Activated CD4-positive, alpha-beta T cell treated with anti-CD3 and anti-CD28 coated beads, Interleukin-2, amount 10 ng/mL, durations not matched to agents 24 days and 14 days (primary cell): Measurements from ENCODE around the gene ARL8B. TPM values are rescaled to one million over a fixed set of nuclear protein-coding genes. Genes with fewer than 3 reads are reported as not detected.

Experiments used
- DNase-seq: peaks from one replicate; pipeline ENCODE4 v3.0.0; 2022
- H3K27ac Mint-ChIP-seq: one replicate; pipeline ENCODE4 v1.8.0; 2022; ENCODE audit warnings: mild to moderate bottlenecking, mixed read lengths
- H3K27me3 Mint-ChIP-seq: one replicate; pipeline ENCODE4 v1.8.0; 2022; ENCODE audit warnings: mixed read lengths
- H3K36me3 Mint-ChIP-seq: one replicate; pipeline ENCODE4 v1.8.0; 2022; ENCODE audit warnings: low read depth, mild to moderate bottlenecking, mixed read lengths
- H3K4me1 Mint-ChIP-seq: one replicate; pipeline ENCODE4 v1.8.0; 2021; ENCODE audit warnings: mixed read lengths
- H3K4me3 Mint-ChIP-seq: one replicate; pipeline ENCODE4 v1.8.0; 2022; ENCODE audit warnings: mild to moderate bottlenecking, moderate library complexity, mixed read lengths
- H3K9me3 Mint-ChIP-seq: one replicate; pipeline ENCODE4 v1.8.0; 2021; ENCODE audit warnings: mixed read lengths
- intact Hi-C: fragments of 100-400 bp; cut with micrococcal nuclease; formaldehyde crosslinking; loops from one replicate; pipeline ENCODE4 v1.15.1; 2023
- total RNA-seq: library from RNA; stranded (reverse); gene quantifications from 2 replicates; pipeline ENCODE4 v1.2.3, GENCODE V29; 2022

The ARL8B gene
- total RNA-seq, 1 donor from 2014 or later = 50.4 TPM

DNA sequence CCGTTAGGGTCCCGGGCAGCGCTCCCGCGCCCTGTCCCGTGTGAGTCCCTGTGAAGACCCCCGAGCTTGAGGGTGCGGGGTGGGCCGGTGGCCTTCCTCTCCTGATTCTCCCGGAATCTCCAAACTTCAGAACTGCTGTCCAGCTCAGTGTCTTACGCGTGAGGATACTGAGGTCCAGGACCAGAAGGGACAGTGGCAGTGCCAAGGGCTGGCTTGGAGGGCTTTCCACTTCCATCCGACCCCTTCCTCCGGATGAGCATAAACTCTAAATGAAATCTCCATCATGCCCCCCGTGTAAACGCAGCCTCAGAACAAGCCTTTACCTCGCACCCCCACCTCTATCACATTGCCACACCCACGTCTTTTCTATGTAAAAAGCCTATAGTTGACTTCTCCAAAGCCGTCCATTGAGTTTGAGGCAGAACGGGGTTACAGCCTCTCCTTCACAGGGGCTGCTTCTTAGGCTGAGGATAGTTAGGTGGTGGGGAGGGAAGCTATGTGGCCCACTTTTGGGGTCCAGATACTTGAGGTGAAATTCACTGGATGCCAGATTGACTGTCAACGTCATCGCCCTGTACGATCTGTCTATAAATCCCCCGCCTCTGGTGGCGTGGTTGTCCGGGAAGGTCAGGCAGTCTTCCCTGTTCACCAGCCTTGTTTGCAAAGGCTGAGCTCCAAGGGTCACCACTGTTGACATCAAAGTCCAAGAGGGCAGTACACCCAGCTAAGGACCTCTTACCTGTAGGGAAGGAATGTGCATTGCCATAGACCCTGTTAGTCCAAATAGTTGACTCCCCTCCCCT is 66.5 kb downstream of the ARL8B start:
- H3K27ac Mint-ChIP-seq = peak overlapping the region; percentile 96
- peaks cover 44% of the 10 kb centered on the region for H3K36me3 Mint-ChIP-seq
- intact Hi-C loops = loop anchor here (1.0 to 5.0 kb wide), 4 partner anchors 9 to 886 kb away; partner anchors contain the start of genes ITPR1 and SETMAR

DNA sequence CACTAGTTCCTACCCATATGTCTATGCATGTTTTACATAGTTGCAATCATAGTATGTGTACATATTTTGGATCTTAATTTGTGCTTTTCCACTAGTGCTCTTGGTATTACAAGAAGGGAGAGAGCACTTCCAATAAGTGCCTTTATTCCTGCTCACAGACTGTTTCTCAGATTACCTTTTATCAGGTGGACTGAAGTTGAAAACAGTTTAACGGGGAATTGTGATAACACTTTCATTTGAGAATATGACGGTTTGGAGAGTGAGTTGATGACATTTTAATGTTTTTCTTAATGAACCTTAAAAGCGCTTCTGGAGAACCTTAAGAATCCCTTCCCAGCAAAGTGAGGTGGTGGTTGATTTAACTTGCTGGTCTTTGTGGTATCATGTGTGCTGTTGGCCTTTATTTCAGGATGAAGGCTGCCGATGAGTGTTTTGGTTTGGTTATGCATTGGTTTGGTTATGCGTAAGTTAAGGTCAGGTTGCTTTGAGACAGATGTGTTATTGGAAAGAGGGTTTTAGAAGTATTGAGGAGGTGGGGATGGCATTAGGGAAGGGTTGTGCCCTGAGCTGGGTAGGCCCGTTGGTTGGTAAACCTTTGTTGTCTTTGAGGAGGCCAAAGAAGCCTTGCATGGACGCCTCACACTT is 68.2 kb downstream of the ARL8B start:
- peak overlapping the region; percentile 99 for H3K4me3 Mint-ChIP-seq
- peaks cover 55% of the 10 kb centered on the region for H3K4me1 Mint-ChIP-seq
- DNase-seq = peak; percentile 75
- no peaks in the 10 kb centered on the region for H3K27me3 Mint-ChIP-seq
- peak overlapping the region; percentile 92 for H3K27ac Mint-ChIP-seq
- peaks cover 3% of the 10 kb centered on the region for H3K9me3 Mint-ChIP-seq
- H3K36me3 Mint-ChIP-seq = peaks cover 52% of the 10 kb centered on the region
- intact Hi-C loops = loop anchor here (5.0 kb wide), 2 partner anchors 358 to 468 kb away; no protein-coding TSS in a partner anchor

More for the DNA sequence above, 66.5 kb downstream of the ARL8B start:
- Mint-ChIP-seq H3K27me3 (no peaks in the 10 kb centered on the region), H3K4me1 (peaks cover 38% of the 10 kb centered on the region), H3K4me3 (peak overlapping the region; percentile 99), H3K9me3 (peaks cover 3% of the 10 kb centered on the region)
- DNase-seq = peak; percentile 86

DNA sequence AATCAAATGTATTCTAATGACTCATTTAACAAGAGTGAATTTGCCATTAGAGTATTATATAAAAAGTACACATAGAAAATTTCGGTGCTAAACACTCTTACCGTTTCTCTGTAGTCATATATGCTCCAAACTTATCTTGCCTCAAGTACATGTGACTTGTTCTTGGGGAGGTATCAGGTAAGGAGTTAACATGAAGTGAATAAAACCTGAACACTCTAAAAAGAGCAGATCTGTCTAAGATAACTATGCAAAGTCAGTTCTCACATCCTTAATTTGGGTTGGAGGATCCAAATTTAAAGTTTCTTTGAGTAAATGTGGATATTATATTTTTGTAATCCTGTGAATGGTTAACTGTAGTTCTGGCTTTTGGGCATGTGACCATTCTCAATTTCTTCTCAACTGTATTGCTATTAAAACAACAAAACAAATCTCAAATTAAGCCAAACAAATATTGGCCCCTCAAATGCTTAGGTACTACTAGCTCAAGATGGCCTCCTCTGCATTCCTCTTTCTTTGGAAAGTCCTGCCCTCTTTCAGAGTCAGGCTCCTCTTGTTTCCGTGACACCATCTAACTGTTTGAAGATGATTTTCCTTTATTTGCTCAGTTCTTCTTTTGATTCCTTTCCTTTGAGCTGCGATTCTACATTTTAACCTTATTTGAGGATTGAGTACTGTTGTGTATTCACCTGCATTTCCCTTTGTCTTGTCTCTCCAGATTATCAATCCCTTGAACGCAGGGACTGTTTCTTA is 69.6 kb downstream of the ARL8B start:
- peak; percentile 65 for DNase-seq
- Mint-ChIP-seq H3K27me3 (no peaks in the 10 kb centered on the region), H3K9me3 (peaks cover 3% of the 10 kb centered on the region), H3K4me1 (peaks cover 60% of the 10 kb centered on the region), H3K4me3 (peak overlapping the region; percentile 76), H3K27ac (peak overlapping the region; percentile 94), H3K36me3 (peaks cover 64% of the 10 kb centered on the region)
- intact Hi-C loops = loop anchor here (5.0 kb wide), 2 partner anchors 359 to 469 kb away; no protein-coding TSS in a partner anchor

DNA sequence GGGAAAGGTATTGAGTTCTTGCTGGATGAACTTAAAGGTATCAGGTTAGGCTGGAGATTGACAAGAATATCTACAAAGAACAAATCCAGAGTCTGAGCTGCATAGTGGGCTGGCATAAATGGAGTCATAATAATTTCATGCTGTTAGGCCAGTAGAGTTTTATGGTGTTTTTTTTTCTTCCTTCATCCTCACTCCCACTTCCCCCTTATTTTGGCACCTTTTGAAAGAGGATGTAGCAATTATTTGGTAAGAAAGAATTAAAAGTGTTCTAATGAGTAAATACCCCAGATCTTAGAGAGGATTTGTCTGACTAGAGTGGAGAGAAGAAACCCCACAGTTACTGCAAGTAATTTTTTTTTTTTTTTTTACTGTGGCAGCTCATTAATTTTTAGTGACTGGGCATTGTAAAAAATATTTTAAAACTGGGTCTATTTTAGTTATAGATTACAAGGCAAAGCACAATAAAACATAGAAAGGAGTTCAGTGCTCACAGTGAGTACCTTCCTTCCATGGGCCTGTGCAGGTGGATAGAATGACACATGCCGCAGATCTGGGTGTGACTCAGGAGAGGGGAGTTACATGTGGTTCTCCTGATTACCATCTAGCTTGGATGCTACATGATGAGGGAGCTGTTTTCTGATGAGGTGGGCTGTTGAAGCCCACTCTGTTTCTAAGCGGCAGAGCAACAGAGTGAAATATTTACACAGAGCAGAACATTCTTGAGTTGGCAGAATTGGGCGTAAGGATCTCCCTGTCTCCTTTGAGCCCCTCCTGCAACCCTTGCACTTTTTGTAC is 70.7 kb downstream of the ARL8B start:
- peak; percentile 74 for DNase-seq
- no peaks in the 10 kb centered on the region for H3K27me3 Mint-ChIP-seq
- intact Hi-C loops = loop anchor here (5.0 kb wide), 2 partner anchors 360 to 470 kb away; no protein-coding TSS in a partner anchor
- H3K4me3 Mint-ChIP-seq = peak overlapping the region; percentile 76
- peak overlapping the region; percentile 94 for H3K27ac Mint-ChIP-seq
- peaks cover 3% of the 10 kb centered on the region for H3K9me3 Mint-ChIP-seq
- peaks cover 67% of the 10 kb centered on the region for H3K4me1 Mint-ChIP-seq
- peaks cover 74% of the 10 kb centered on the region for H3K36me3 Mint-ChIP-seq

DNA sequence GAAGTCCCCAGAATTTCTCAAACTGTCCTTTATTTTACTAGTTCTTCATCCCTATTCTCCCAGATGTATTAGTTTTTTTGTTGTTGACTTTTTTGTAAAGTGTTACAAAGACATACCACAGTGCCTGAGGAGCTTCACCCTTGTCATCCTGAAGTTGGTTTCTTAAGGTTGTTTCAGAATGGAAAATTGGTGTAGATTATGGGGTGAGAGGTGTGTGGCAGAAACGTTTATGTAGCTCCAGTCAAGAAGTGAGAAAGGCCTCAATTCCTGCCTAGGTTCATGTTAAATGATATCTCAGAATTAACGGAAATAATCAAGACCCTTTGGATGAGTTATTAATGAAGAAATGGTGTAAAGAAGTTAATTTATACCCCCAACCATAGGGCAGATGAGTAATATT is 72.2 kb downstream of the ARL8B start:
- Mint-ChIP-seq H3K9me3 (peaks cover 3% of the 10 kb centered on the region), H3K27ac (peak overlapping the region; percentile 94), H3K4me1 (peaks cover 83% of the 10 kb centered on the region), H3K27me3 (no peaks in the 10 kb centered on the region), H3K36me3 (peaks cover 76% of the 10 kb centered on the region), H3K4me3 (peak overlapping the region; percentile 79)
- peak; percentile 61 for DNase-seq
- intact Hi-C loops = loop anchor here (5.0 kb wide), 2 partner anchors 362 to 472 kb away; no protein-coding TSS in a partner anchor

GRCh38 chr3:5194801-5195509 is 72.9 kb downstream of the ARL8B start:
- H3K27ac Mint-ChIP-seq = peak overlapping the region; percentile 94
- H3K9me3 Mint-ChIP-seq = peaks cover 3% of the 10 kb centered on the region
- peak overlapping the region; percentile 79 for H3K4me3 Mint-ChIP-seq
- H3K36me3 Mint-ChIP-seq = peaks cover 77% of the 10 kb centered on the region
- H3K4me1 Mint-ChIP-seq = peaks cover 87% of the 10 kb centered on the region
- peak; percentile 85 for DNase-seq
- intact Hi-C loops = loop anchor here (5.0 kb wide), 5 partner anchors 288 to 808 kb away; no protein-coding TSS in a partner anchor
- H3K27me3 Mint-ChIP-seq = no peaks in the 10 kb centered on the region

- Mint-ChIP-seq H3K27me3 (no peaks in the 10 kb centered on the region), H3K27ac (peak overlapping the region; percentile 94), H3K36me3 (peaks cover 76% of the 10 kb centered on the region), H3K4me1 (peaks cover 85% of the 10 kb centered on the region), H3K4me3 (peak overlapping the region; percentile 79), H3K9me3 (peaks cover 3% of the 10 kb centered on the region)
- peak; percentile 78 for DNase-seq
- intact Hi-C loops = loop anchor here (5.0 kb wide), 3 partner anchors 288 to 808 kb away; no protein-coding TSS in a partner anchor
Measured at GRCh38 chr3:5195605-5196004, 73.5 kb downstream of the ARL8B start.

GRCh38 chr3:5197022-5197421 is 74.9 kb downstream of the ARL8B start:
- peaks cover 84% of the 10 kb centered on the region for H3K4me1 Mint-ChIP-seq
- intact Hi-C loops = loop anchor here (1.0 to 5.0 kb wide), 6 partner anchors 9 to 810 kb away; partner anchors contain the start of gene ARL8B
- peaks cover 3% of the 10 kb centered on the region for H3K9me3 Mint-ChIP-seq
- peaks cover 78% of the 10 kb centered on the region for H3K36me3 Mint-ChIP-seq
- no peaks in the 10 kb centered on the region for H3K27me3 Mint-ChIP-seq
- H3K27ac Mint-ChIP-seq = peak overlapping the region; percentile 94
- no peak for DNase-seq
- peak overlapping the region; percentile 79 for H3K4me3 Mint-ChIP-seq

GRCh38 chr3:5197470-5198312 is 75.6 kb downstream of the ARL8B start:
- Mint-ChIP-seq H3K9me3 (peaks cover 3% of the 10 kb centered on the region), H3K4me3 (peak overlapping the region; percentile 79), H3K36me3 (peaks cover 78% of the 10 kb centered on the region), H3K27me3 (no peaks in the 10 kb centered on the region), H3K4me1 (peaks cover 78% of the 10 kb centered on the region), H3K27ac (peak overlapping the region; percentile 94)
- peak; percentile 86 for DNase-seq
- intact Hi-C loops = loop anchor here (1.0 to 5.0 kb wide), 6 partner anchors 9 to 810 kb away; partner anchors contain the start of gene ARL8B

DNA sequence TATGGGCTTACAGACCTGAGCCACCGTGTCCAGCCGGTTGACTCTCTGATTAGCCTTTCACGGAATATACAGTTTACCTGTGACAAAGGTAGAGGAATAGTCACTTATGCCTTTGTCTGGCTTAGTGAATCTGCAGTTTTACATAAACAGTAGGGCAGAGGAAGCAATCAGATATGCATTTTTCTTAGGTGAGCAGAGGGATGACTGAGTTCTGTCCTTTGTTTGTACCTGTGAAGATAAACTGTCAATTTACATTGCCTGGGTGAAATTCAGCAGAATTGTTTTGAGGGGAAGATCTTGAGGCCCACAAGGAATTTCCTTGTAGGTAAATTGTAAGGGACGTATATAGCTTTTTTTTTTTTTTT is 76.2 kb downstream of the ARL8B start:
- H3K9me3 Mint-ChIP-seq = no peaks in the 10 kb centered on the region
- intact Hi-C loops = loop anchor here (5.0 kb wide), 3 partner anchors 291 to 811 kb away; no protein-coding TSS in a partner anchor
- H3K4me1 Mint-ChIP-seq = peaks cover 72% of the 10 kb centered on the region
- peaks cover 79% of the 10 kb centered on the region for H3K36me3 Mint-ChIP-seq
- DNase-seq = no peak
- peak overlapping the region; percentile 79 for H3K4me3 Mint-ChIP-seq
- peak overlapping the region; percentile 94 for H3K27ac Mint-ChIP-seq
- H3K27me3 Mint-ChIP-seq = no peaks in the 10 kb centered on the region

- Mint-ChIP-seq H3K4me3 (peak overlapping the region; percentile 41), H3K4me1 (peaks cover 66% of the 10 kb centered on the region), H3K9me3 (no peaks in the 10 kb centered on the region), H3K27me3 (no peaks in the 10 kb centered on the region), H3K27ac (peak overlapping the region; percentile 94), H3K36me3 (peaks cover 81% of the 10 kb centered on the region)
- intact Hi-C loops = loop anchor here (5.0 kb wide), 3 partner anchors 292 to 812 kb away; no protein-coding TSS in a partner anchor
- peak; percentile 72 for DNase-seq
Measured at GRCh38 chr3:5198986-5199731, 77.1 kb downstream of the ARL8B start.
